PC-3 (cell line): ENCODE data around the gene RBM11. TPM values are rescaled to one million over a fixed set of nuclear protein-coding genes. Genes with fewer than 3 reads are reported as not detected.
"Not testable (repeated sequence)": the region's sequence is repeated elsewhere in the genome, so short reads cannot be mapped to it uniquely, and the experiment has no call there.

Experiments
- ATAC-seq: fragments of 200-7000 bp; cut with Tn5 transposase; 2 replicates; pipeline ENCODE4 v1.9.1; 2020; ENCODE audit warnings: mild to moderate bottlenecking, moderate library complexity
- Bru-seq: library from RNA; stranded (reverse); fragments of 400-500 nt; gene quantifications from one replicate; lab custom pipeline; 2021; lab: Mats Ljungman, UMichigan
- BruChase-seq, 2 experiments: library from RNA; stranded (reverse); fragments of 400-500 nt; gene quantifications; one replicate each; lab custom pipeline; 2021; lab: Mats Ljungman, UMichigan
- BruUV-seq: library from RNA; stranded (reverse); fragments of 400-500 nt; replicated peaks from 2 replicates; lab custom pipeline; 2021; lab: Mats Ljungman, UMichigan
- CTCF ChIA-PET: fragments of 300-600 bp; sonication (Branson Sonifier 250); formaldehyde crosslinking; loops from one replicate; lab custom pipeline; 2022; ENCODE audit warnings: antibody characterized with exemption; lab: Charles Lee
- POLR2A ChIA-PET: fragments of 300-600 bp; sonication (Branson Sonifier 250); formaldehyde crosslinking; loops from one replicate; lab custom pipeline; 2022; ENCODE audit warnings: antibody characterized with exemption; ENCODE audit not compliant: unreplicated experiment; lab: Charles Lee
- DNase-seq: peaks from one replicate; pipeline ENCODE4 v3.0.0-alpha.2; 2015
- H2AFZ ChIP-seq: fragments of 300-600 bp; sonication (generic); 2 replicates; pipeline ENCODE4 v1.6.0; 2016; ENCODE audit warnings: antibody characterized with exemption, low read length
- H3F3A ChIP-seq: fragments of 300-600 bp; sonication (generic); one replicate; pipeline ENCODE4 v1.6.0; 2017; ENCODE audit warnings: antibody characterized with exemption, low read length, control low read depth, mild to moderate bottlenecking; ENCODE audit not compliant: unreplicated experiment
- H3K27ac ChIP-seq: fragments of 300-600 bp; sonication (generic); 2 replicates; pipeline ENCODE4 v1.5.1; 2016; ENCODE audit warnings: mild to moderate bottlenecking, low read length
- H3K27me3 ChIP-seq: fragments of 300-600 bp; sonication (generic); 2 replicates; pipeline ENCODE4 v1.6.1; 2016; ENCODE audit warnings: low read length, mixed read lengths
- H3K36me3 ChIP-seq: fragments of 300-600 bp; sonication (generic); 2 replicates; pipeline ENCODE4 v1.6.1; 2016; ENCODE audit warnings: low read depth, mixed run types, low read length, mixed read lengths
- H3K4me1 ChIP-seq: fragments of 300-600 bp; sonication (generic); 2 replicates; pipeline ENCODE4 v1.5.1; 2016; ENCODE audit warnings: low read length; ENCODE audit not compliant: insufficient read depth
- H3K4me2 ChIP-seq: fragments of 300-600 bp; sonication (generic); 2 replicates; pipeline ENCODE4 v1.6.0; 2016; ENCODE audit warnings: low read length
- H3K4me3 ChIP-seq: fragments of 300-600 bp; sonication (generic); 2 replicates; pipeline ENCODE4 v1.5.1; 2016; ENCODE audit warnings: mild to moderate bottlenecking, low read length, mixed read lengths
- H3K79me2 ChIP-seq: fragments of 300-600 bp; sonication (generic); 2 replicates; pipeline ENCODE4 v1.6.1; 2017; ENCODE audit warnings: low read length, mixed read lengths
- H3K9ac ChIP-seq: fragments of 300-600 bp; sonication (generic); 2 replicates; pipeline ENCODE4 v1.6.0; 2016; ENCODE audit warnings: mild to moderate bottlenecking, low read length
- H3K9me2 ChIP-seq: fragments of 300-600 bp; sonication (generic); replicated peaks from 2 replicates; pipeline ENCODE4 v1.6.1; 2016; ENCODE audit warnings: mixed run types, low read length, mixed read lengths
- H3K9me3 ChIP-seq: fragments of 300-600 bp; sonication (generic); 2 replicates; pipeline ENCODE4 v1.6.1; 2016; ENCODE audit warnings: low read length, mixed read lengths
- H4K20me1 ChIP-seq: fragments of 300-600 bp; sonication (generic); 2 replicates; pipeline ENCODE4 v1.6.1; 2016; ENCODE audit warnings: low read length, mixed read lengths
- EZH2 ChIP-seq: fragments of 300-600 bp; sonication (generic); IDR thresholded peaks from one replicate; pipeline ENCODE4 v1.6.1; 2017; ENCODE audit warnings: antibody characterized with exemption, mild to moderate bottlenecking, low read length; ENCODE audit not compliant: unreplicated experiment
- EZH2phosphoT487 ChIP-seq: fragments of 300-600 bp; sonication (generic); IDR thresholded peaks from 2 replicates; pipeline ENCODE4 v1.6.1; 2018; ENCODE audit warnings: mild to moderate bottlenecking, antibody characterized with exemption, low read length, borderline replicate concordance
- intact Hi-C: fragments of 100-400 bp; cut with micrococcal nuclease; formaldehyde crosslinking; loops from 2 replicates; pipeline ENCODE4 v1.9.0; 2023
- long read RNA-seq: library from polyadenylated mRNA; unstranded; transcript quantifications from one replicate; pipeline ENCODE4 v2.0.0, GENCODE V29; 2021; ENCODE audit not compliant: unreplicated experiment
- total RNA-seq: library from RNA; depleted of rRNA; stranded (reverse); fragments of >200 nt; gene quantifications from 2 replicates; pipeline ENCODE4 v1.2.3, GENCODE V29; 2014; rRNA removed
- TF ChIP-seq, protein P1 (sequence below): fragments of 300-600 bp; sonication (generic); conservative IDR thresholded peaks from 2 replicates; pipeline ENCODE4 v1.5.1; 2017; ENCODE audit warnings: antibody characterized with exemption, low read depth, mild to moderate bottlenecking, low read length

RBM11 gene, protein sequence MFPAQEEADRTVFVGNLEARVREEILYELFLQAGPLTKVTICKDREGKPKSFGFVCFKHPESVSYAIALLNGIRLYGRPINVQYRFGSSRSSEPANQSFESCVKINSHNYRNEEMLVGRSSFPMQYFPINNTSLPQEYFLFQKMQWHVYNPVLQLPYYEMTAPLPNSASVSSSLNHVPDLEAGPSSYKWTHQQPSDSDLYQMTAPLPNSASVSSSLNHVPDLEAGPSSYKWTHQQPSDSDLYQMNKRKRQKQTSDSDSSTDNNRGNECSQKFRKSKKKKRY
- total RNA-seq (1.9 and 2.1 TPM in 2 replicates), Bru-seq, nascent RNA (percentile 12 among the genes with signal in this experiment), BruChase-seq, experiment 1, labeled RNA remaining after a 6-hour chase (percentile 17 among the genes with signal in this experiment), BruChase-seq, experiment 2, labeled RNA remaining after a 2-hour chase (percentile 6 among the genes with signal in this experiment)
- long read RNA-seq = 0 reads

DNA sequence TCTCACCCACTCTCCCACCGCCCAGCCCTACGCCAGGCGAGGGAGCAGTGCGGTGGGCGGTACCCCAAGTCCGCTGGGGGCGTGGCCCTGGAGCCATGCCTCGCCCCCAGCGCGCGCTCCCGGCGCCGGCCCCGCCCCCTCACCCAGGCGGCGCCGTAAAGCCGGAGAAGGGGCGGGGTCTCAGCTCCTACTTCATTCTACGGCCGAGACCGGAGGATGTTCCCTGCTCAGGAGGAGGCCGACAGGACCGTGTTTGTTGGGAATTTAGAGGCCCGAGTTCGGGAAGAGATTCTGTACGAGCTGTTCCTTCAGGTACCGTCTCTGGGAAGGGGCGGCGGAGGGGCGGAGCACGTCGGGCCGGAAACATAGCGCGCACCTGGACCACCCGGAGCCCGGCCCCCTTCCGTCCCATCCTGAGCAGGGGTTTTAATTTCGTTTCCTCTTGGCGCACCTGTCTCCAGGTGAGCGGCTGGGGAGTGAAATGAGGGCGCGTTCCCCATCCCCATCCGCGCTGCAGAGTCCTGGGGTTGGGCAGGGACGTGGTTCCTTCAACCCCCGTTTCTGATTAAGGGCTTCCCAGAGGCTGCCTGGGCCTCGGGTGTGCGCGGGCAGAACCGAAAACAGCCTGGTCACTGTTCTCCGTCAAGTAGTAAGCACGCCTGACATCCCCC lies at the start of gene RBM11:
RBM11 (plus strand) TSS at position 187 of the 671 bp plus-strand sequence; CDS start at position 217, 30 bp downstream.
- Histone ChIP-seq H3K4me3 (peak within 1 kb of the TSS; percentile 78), H3K36me3 (no peaks in the 10 kb centered on the region), H3K27me3 (peaks cover 44% of the 10 kb centered on the region), H4K20me1 (no peaks in the 10 kb centered on the region), H3K79me2 (no peaks in the 10 kb centered on the region), H3K9ac (no peak within 1 kb of the TSS), H3K4me2 (peak within 1 kb of the TSS; percentile 81), H3K9me2 (no peaks in the 10 kb centered on the region), H3K9me3 (no peaks in the 10 kb centered on the region), H3F3A (no peaks in the 10 kb centered on the region), H3K27ac (no peak within 1 kb of the TSS), H2AFZ (peak within 1 kb of the TSS; percentile 92), H3K4me1 (no peaks in the 10 kb centered on the region)
- DNase-seq = peak; percentile 68
- ChIA-PET POLR2A (no interaction called here), CTCF (no interaction called here)
- intact Hi-C loops = no loop called here
- BruUV-seq = no TSS peak
- peak; percentile 91 for ATAC-seq
- TF ChIP-seq, protein P1, sequence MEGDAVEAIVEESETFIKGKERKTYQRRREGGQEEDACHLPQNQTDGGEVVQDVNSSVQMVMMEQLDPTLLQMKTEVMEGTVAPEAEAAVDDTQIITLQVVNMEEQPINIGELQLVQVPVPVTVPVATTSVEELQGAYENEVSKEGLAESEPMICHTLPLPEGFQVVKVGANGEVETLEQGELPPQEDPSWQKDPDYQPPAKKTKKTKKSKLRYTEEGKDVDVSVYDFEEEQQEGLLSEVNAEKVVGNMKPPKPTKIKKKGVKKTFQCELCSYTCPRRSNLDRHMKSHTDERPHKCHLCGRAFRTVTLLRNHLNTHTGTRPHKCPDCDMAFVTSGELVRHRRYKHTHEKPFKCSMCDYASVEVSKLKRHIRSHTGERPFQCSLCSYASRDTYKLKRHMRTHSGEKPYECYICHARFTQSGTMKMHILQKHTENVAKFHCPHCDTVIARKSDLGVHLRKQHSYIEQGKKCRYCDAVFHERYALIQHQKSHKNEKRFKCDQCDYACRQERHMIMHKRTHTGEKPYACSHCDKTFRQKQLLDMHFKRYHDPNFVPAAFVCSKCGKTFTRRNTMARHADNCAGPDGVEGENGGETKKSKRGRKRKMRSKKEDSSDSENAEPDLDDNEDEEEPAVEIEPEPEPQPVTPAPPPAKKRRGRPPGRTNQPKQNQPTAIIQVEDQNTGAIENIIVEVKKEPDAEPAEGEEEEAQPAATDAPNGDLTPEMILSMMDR = no peak
- TF ChIP-seq EZH2phosphoT487 = no peak
- no peak for TF ChIP-seq EZH2

DNA sequence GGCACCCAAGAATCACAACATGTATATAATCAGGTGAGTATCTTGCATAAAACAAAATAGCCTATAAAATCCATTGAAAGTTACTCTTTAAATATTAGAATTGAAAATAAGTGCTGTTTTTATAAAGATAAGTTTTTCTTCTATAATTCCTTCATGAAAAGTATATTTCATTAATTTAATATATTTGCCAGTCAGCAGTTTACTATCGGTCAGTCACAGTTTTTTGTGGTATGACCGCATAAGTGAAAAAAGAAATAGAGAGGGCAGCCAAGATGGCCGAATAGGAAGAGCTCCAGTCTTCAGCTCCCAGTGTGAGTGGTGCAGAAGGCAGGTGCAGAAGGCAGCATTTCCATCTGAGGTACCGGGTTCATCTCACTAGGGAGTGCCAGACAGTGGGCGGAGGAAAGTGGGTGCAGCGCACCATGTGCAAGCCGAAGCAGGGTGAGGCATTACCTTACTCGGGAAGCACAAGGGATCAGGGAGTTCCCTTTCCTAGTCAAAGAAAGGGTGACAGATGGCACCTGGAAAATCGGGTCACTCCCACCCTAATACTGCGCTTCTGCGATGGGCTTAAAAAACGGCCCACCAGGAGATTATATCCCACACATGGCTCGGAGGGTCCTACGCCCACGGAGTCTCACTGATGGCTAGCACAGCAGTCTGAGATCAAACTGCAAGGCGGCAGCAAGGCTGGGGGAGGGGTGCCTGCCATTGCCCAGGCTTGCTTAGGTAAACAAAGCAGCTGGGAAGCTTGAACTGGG lies 49.3 kb upstream of the RBM11 start:
- H3K4me2 ChIP-seq, H4K20me1 ChIP-seq, H3K4me3 ChIP-seq, CTCF ChIA-PET, H3K27ac ChIP-seq, H3K79me2 ChIP-seq, H3K36me3 ChIP-seq, H3K9me3 ChIP-seq, H2AFZ ChIP-seq, H3K27me3 ChIP-seq, H3F3A ChIP-seq, BruUV-seq, POLR2A ChIA-PET, H3K9me2 ChIP-seq, ATAC-seq, intact Hi-C loops, DNase-seq, H3K9ac ChIP-seq, H3K4me1 ChIP-seq: not testable (repeated sequence)

DNA sequence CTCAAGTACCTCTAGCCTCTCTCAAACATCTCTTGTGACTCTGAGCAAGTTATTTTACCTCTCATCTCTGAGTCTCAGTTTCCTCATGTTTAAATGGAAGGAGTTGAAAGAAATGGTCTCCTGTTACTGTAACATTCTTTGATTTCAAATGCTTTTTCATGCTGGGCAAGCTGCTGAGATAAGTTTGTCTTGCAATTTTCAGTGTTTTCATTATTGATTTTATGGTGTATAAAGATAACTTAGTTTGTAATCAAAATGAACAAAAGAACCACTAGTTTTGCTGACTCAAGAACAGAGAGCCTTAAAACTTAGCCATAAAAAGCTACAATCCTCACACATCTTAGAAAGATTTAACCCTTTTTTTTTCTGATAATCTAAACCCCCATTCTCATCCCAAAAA lies 9.7 kb upstream of the RBM11 start:
- intact Hi-C loops = no loop called here
- Histone ChIP-seq H3K9me2 (no peaks in the 10 kb centered on the region), H3K27ac (no peak overlapping the region), H3K27me3 (peaks cover 29% of the 10 kb centered on the region), H4K20me1 (no peaks in the 10 kb centered on the region), H3K9me3 (no peaks in the 10 kb centered on the region), H3K4me2 (no peak overlapping the region), H3K4me3 (no peak overlapping the region), H3F3A (no peaks in the 10 kb centered on the region), H3K79me2 (no peaks in the 10 kb centered on the region), H3K4me1 (no peaks in the 10 kb centered on the region), H3K9ac (no peak overlapping the region), H2AFZ (no peak overlapping the region), H3K36me3 (no peaks in the 10 kb centered on the region)
- POLR2A ChIA-PET = no interaction called here
- DNase-seq (no peak), ATAC-seq (no peak)
- CTCF ChIA-PET = no interaction called here
- no peak for TF ChIP-seq EZH2phosphoT487
- TF ChIP-seq, protein P1 = no peak
- TF ChIP-seq EZH2 = no peak
- no TSS peak for BruUV-seq
